HEK293T (cell line): ENCODE measurements around the gene ALCAM.

Source experiments
- CTBP1 ChIP-seq: fragments of 450-650 bp; IDR thresholded peaks from 2 replicates; pipeline ENCODE4 v1.6.1; 2016; ENCODE audit warnings: borderline replicate concordance
- ELF4 ChIP-seq: fragments of 450-650 bp; IDR thresholded peaks from 2 replicates; pipeline ENCODE4 v1.6.1; 2017; ENCODE audit warnings: antibody characterized with exemption
- FOXK2 ChIP-seq: fragments of 450-650 bp; IDR thresholded peaks from 2 replicates; pipeline ENCODE4 v1.6.1; 2016; ENCODE audit warnings: mild to moderate bottlenecking
- FOXM1 ChIP-seq: fragments of 450-650 bp; IDR thresholded peaks from 2 replicates; pipeline ENCODE4 v1.6.1; 2017; ENCODE audit warnings: mild to moderate bottlenecking, borderline replicate concordance
- SP1 ChIP-seq: fragments of 450-650 bp; IDR thresholded peaks from 2 replicates; pipeline ENCODE4 v1.6.1; 2017
- SUZ12 ChIP-seq: fragments of 450-650 bp; IDR thresholded peaks from 2 replicates; pipeline ENCODE4 v1.6.1; 2016; ENCODE audit warnings: mild to moderate bottlenecking
- ZNF384 ChIP-seq: fragments of 450-650 bp; IDR thresholded peaks from 2 replicates; pipeline ENCODE4 v1.6.1; 2016
- TF ChIP-seq, protein P1 (sequence below): fragments of 450-650 bp; IDR thresholded peaks from 2 replicates; pipeline ENCODE4 v1.6.1; 2016

DNA sequence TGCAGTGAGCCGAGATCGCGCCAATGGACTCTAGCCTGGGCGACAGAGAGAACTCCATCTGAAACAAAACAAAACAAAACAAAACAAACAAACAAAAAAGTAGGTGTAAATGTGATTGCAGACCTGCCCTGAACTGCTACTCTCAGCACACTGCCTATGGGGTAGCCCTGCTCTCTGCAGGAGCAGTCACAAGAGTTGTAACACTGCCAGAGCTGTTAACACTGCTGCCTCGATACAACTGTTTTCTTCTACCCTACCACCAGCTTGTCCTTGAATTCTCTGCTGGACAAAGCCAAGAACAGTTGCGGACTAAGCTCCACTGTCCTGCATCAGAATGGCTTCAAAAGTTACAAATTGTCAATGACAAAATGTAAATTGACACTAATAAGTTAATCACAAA, 89.3 kb downstream of the ALCAM start:
- TF ChIP-seq FOXM1 (no peak), SP1 (no peak), SUZ12 (no peak), CTBP1 (no peak), ELF4 (no peak), FOXK2 (no peak), ZNF384 (no peak)
- TF ChIP-seq, protein P1, sequence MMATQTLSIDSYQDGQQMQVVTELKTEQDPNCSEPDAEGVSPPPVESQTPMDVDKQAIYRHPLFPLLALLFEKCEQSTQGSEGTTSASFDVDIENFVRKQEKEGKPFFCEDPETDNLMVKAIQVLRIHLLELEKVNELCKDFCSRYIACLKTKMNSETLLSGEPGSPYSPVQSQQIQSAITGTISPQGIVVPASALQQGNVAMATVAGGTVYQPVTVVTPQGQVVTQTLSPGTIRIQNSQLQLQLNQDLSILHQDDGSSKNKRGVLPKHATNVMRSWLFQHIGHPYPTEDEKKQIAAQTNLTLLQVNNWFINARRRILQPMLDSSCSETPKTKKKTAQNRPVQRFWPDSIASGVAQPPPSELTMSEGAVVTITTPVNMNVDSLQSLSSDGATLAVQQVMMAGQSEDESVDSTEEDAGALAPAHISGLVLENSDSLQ, result no peak
